HepG2 (cell line): ENCODE data around the gene USP24. TPM values are rescaled to one million over a fixed set of nuclear protein-coding genes. Genes with fewer than 3 reads are reported as not detected.

Experiments
- ATAC-seq: fragments of 200-7000 bp; cut with Tn5 transposase; 3 replicates; pipeline ENCODE4 v1.9.1; 2020; ENCODE audit warnings: mild to moderate bottlenecking, moderate library complexity
- BruUV-seq: library from RNA; stranded (reverse); fragments of 400-500 nt; replicated peaks from 2 replicates; lab custom pipeline; 2021; lab: Mats Ljungman, UMichigan
- CTCF ChIA-PET: fragments of 300-600 bp; formaldehyde crosslinking; extraction: SDS; loops from one replicate; lab custom pipeline; 2021; ENCODE audit warnings: low total read pairs, inconsistent platforms, low intra/inter-chr PET ratio; lab: Yijun Ruan, JAX
- POLR2A ChIA-PET: fragments of 350-600 bp; sonication (Branson Sonifier 250); formaldehyde crosslinking; loops from one replicate; lab custom pipeline; 2020; ENCODE audit warnings: antibody characterized with exemption, inconsistent platforms; lab: Yijun Ruan, JAX
- DNase-seq: peaks from one replicate; pipeline ENCODE4 v3.0.0-alpha.2; 2015; ENCODE audit warnings: low spot score
- FAIRE-seq: peaks from 3 replicates; lab custom pipeline; 2011; peaks lifted over from hg19 to GRCh38; lab: Jason Lieb, UNC
- H2AFZ ChIP-seq: one replicate; pipeline ENCODE4 v1.6.1; 2011; ENCODE audit warnings: low read length, inconsistent platforms
- H3K27ac ChIP-seq: fragments of 300-600 bp; 3 replicates; pipeline ENCODE4 v1.8.0; 2011; ENCODE audit warnings: mixed run types, mild to moderate bottlenecking, mixed read lengths, low read length, inconsistent platforms; ENCODE audit not compliant: insufficient read depth; ENCODE audit errors: extremely low read length
- H3K27me3 ChIP-seq, 2 experiments: fragments of 200-600 bp in 1 of 2; 2 replicates in 1 of 2; 3 replicates in 1 of 2; pipeline versions ENCODE4 v1.6.0 to v1.8.0; 2011; ENCODE audit warnings: low read length in 2 of 2, mild to moderate bottlenecking in 2 of 2, moderate library complexity in 2 of 2, inconsistent platforms in 1 of 2; ENCODE audit not compliant: insufficient read depth in 2 of 2, control insufficient read depth in 1 of 2
- H3K36me3 ChIP-seq, 2 experiments: fragments of 200-600 bp in 1 of 2; replicated peaks in 1 of 2; 2 replicates in 1 of 2; 3 replicates in 1 of 2; pipeline versions ENCODE4 v1.5.1 to v1.8.0; 2011; ENCODE audit warnings: low read length in 2 of 2, inconsistent platforms in 1 of 2; ENCODE audit not compliant: insufficient read depth in 2 of 2, control insufficient read depth in 1 of 2
- H3K4me1 ChIP-seq: 2 replicates; pipeline ENCODE4 v1.5.1; 2012; ENCODE audit warnings: low read length, inconsistent platforms; ENCODE audit not compliant: insufficient read depth
- H3K4me2 ChIP-seq: 2 replicates; pipeline ENCODE4 v1.6.0; 2011; ENCODE audit warnings: low read depth, low read length, inconsistent platforms
- H3K4me3 ChIP-seq, 3 experiments: fragments of 200-600 bp in 1 of 3; sonication (generic), shearing (Covaris generic) in 1 of 3; replicated peaks in 1 of 3; 2 replicates each; pipeline ENCODE4 v1.5.1; 2011 to 2016; ENCODE audit warnings: low read length in 3 of 3, inconsistent platforms in 2 of 3, low read depth in 2 of 3, mild to moderate bottlenecking in 2 of 3, control low read depth in 1 of 3, mixed read lengths in 1 of 3; ENCODE audit not compliant: insufficient read depth in 1 of 3
- H3K79me2 ChIP-seq: one replicate; pipeline ENCODE4 v1.6.1; 2011; ENCODE audit warnings: low read length, inconsistent platforms; ENCODE audit not compliant: insufficient read depth
- H3K9ac ChIP-seq: 2 replicates; pipeline ENCODE4 v1.6.0; 2011; ENCODE audit warnings: mild to moderate bottlenecking, low read depth, low read length, inconsistent platforms; ENCODE audit not compliant: insufficient read depth
- H3K9me3 ChIP-seq: 2 replicates; pipeline ENCODE4 v1.5.1; 2012; ENCODE audit warnings: mild to moderate bottlenecking, low read length
- H4K20me1 ChIP-seq: 2 replicates; pipeline ENCODE4 v1.6.0; 2011; ENCODE audit warnings: inconsistent platforms, mild to moderate bottlenecking, low read length, moderate library complexity; ENCODE audit not compliant: insufficient read depth
- EEA1 ChIP-seq: sonication (generic); formaldehyde crosslinking; IDR thresholded peaks from 2 replicates; pipeline ENCODE4 v1.5.1; 2020; ENCODE audit warnings: mild to moderate bottlenecking, missing genetic modification reagents, borderline replicate concordance
- ELF1 ChIP-seq: sonication (generic); formaldehyde crosslinking; IDR thresholded peaks from 2 replicates; pipeline ENCODE4 v1.4.0; 2020; ENCODE audit warnings: missing genetic modification reagents
- GLI4 ChIP-seq: sonication (generic); formaldehyde crosslinking; IDR thresholded peaks from 2 replicates; pipeline ENCODE4 v1.5.1; 2020; ENCODE audit warnings: missing genetic modification reagents, mild to moderate bottlenecking, moderate library complexity, borderline replicate concordance
- GTF3A ChIP-seq: sonication (generic); formaldehyde crosslinking; conservative IDR thresholded peaks from 2 replicates; pipeline ENCODE4 v1.4.0; 2020; ENCODE audit warnings: mild to moderate bottlenecking, missing genetic modification reagents
- HCFC1 ChIP-seq: fragments of 150-350 bp; IDR thresholded peaks from 2 replicates; pipeline ENCODE4 v1.6.1; 2014; ENCODE audit warnings: low read depth, low read length
- HINFP ChIP-seq: sonication (generic); formaldehyde crosslinking; IDR thresholded peaks from 2 replicates; pipeline ENCODE4 v1.4.0; 2020; ENCODE audit warnings: low read depth, mild to moderate bottlenecking, missing genetic modification reagents
- MIXL1 ChIP-seq: IDR thresholded peaks from 2 replicates; pipeline ENCODE4 v1.6.1; 2016
- RARG ChIP-seq: sonication (generic); formaldehyde crosslinking; IDR thresholded peaks from 2 replicates; pipeline ENCODE4 v1.4.0; 2020; ENCODE audit warnings: low read depth, mild to moderate bottlenecking, missing genetic modification reagents
- REPIN1 ChIP-seq: sonication (generic); formaldehyde crosslinking; IDR thresholded peaks from 2 replicates; pipeline ENCODE4 v1.8.0; 2022; ENCODE audit warnings: missing genetic modification reagents, low read depth, mild to moderate bottlenecking, borderline replicate concordance
- SIN3A ChIP-seq: IDR thresholded peaks from 2 replicates; pipeline ENCODE4 v1.6.1; 2011; ENCODE audit warnings: low read depth, mild to moderate bottlenecking, control low read depth, low read length, borderline replicate concordance
- SNAI1 ChIP-seq: sonication (generic); formaldehyde crosslinking; IDR thresholded peaks from 2 replicates; pipeline ENCODE4 v1.5.0; 2020; ENCODE audit warnings: mild to moderate bottlenecking, missing genetic modification reagents, borderline replicate concordance
- XBP1 ChIP-seq: sonication (generic); formaldehyde crosslinking; IDR thresholded peaks from 2 replicates; pipeline ENCODE4 v1.5.0; 2020; ENCODE audit warnings: missing genetic modification reagents
- ZC3H13 ChIP-seq: sonication (generic); formaldehyde crosslinking; IDR thresholded peaks from 2 replicates; pipeline ENCODE4 v1.8.1; 2023; ENCODE audit warnings: mild to moderate bottlenecking, missing genetic modification reagents, moderate library complexity
- ZMYM4 ChIP-seq: sonication (generic); formaldehyde crosslinking; IDR thresholded peaks from 2 replicates; pipeline ENCODE4 v1.8.1; 2023; ENCODE audit warnings: mild to moderate bottlenecking, missing genetic modification reagents
- ZNF460 ChIP-seq: sonication (generic); formaldehyde crosslinking; IDR thresholded peaks from 2 replicates; pipeline ENCODE4 v1.5.1; 2020; ENCODE audit warnings: missing genetic modification reagents, mild to moderate bottlenecking, borderline replicate concordance
- ZNF564 ChIP-seq: sonication (generic); formaldehyde crosslinking; IDR thresholded peaks from 2 replicates; pipeline ENCODE4 v1.8.1; 2023; ENCODE audit warnings: mild to moderate bottlenecking, missing genetic modification reagents
- ZNF660 ChIP-seq: sonication (generic); formaldehyde crosslinking; IDR thresholded peaks from 2 replicates; pipeline ENCODE4 v1.5.1; 2020; ENCODE audit warnings: mild to moderate bottlenecking, low read depth, missing genetic modification reagents, borderline replicate concordance
- ZNF674 ChIP-seq: sonication (generic); formaldehyde crosslinking; IDR thresholded peaks from 2 replicates; pipeline ENCODE4 v1.5.0; 2020; ENCODE audit warnings: low read depth, mild to moderate bottlenecking, missing genetic modification reagents
- ZSCAN29 ChIP-seq: sonication (generic); formaldehyde crosslinking; conservative IDR thresholded peaks from 2 replicates; pipeline ENCODE4 v1.4.0; 2020; ENCODE audit warnings: mild to moderate bottlenecking, missing genetic modification reagents
- WGBS: methylation state at CpG from one replicate; pipeline ENCODE4 v1.1.6; 2017; ENCODE audit warnings: low lambda C conversion rate; 5-methylcytosine and 5-hydroxymethylcytosine counted together
- in situ Hi-C: cut with HindIII; loops from 2 replicates; pipeline ENCODE4 v1.10.0; 2017; ENCODE audit warnings: low pct_unique_long_range_greater_than_20kb; ENCODE audit not compliant: extremely low pct_ligation_motif_present
- intact Hi-C: fragments of 100-400 bp; cut with micrococcal nuclease; formaldehyde crosslinking; loops from one replicate; pipeline ENCODE4 v1.10.0; 2022; ENCODE audit not compliant: unreplicated experiment
- polyA plus RNA-seq, 8 experiments: library from polyadenylated mRNA; depleted of rRNA in 3 of 8; stranded (reverse) in 7 of 8; unstranded in 1 of 8; fragments of >200 nt; fragmentation: Illumina TruSeq in 4 of 8; extraction: Trizol in 4 of 8; gene quantifications; 2 replicates each; pipeline versions ENCODE4 v1.2.1 to v1.2.3, GENCODE V29; 2011 to 2016; ENCODE audit warnings: low read depth in 4 of 8, missing spikeins in 1 of 8, mixed read lengths in 1 of 8; ENCODE audit not compliant: insufficient read depth in 1 of 8
- total RNA-seq, 5 experiments: library from RNA; depleted of rRNA; stranded (reverse); fragments of >200 nt; fragmentation: Illumina TruSeq; extraction: Trizol; gene quantifications; 2 replicates each; pipeline ENCODE4 v1.2.3, GENCODE V29; 2016; ENCODE audit warnings: low read depth in 1 of 5

The USP24 gene
- total and polyA plus RNA-seq, 2 of the 13 experiments (the other 11 are each of a cell fraction or from before 2014, with no cell fraction given) = 18.8 to 47.6 TPM

DNA sequence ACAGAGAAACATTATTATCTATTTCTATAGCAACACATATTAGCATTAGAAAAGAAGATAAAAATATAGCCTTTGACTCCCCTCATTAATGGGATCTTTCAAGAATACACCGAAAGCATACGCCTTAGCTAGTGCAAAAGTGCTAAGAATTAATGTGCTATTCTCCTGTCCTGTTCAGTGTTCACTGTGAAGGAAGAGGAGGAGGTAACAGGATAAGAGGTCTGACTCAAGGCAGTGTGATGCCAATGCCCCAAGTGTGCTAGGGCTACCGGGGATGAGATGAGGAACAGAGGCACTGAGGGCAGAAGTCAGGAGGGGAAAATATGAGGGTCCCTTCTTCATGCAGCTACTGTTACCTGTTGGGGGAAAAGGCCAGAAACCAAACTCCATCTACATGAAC, 43.5 kb downstream of the USP24 start (continued):
- TF ChIP-seq ZNF460 (no peak), GTF3A (CRISPR knock-in tag) (no peak)

DNA sequence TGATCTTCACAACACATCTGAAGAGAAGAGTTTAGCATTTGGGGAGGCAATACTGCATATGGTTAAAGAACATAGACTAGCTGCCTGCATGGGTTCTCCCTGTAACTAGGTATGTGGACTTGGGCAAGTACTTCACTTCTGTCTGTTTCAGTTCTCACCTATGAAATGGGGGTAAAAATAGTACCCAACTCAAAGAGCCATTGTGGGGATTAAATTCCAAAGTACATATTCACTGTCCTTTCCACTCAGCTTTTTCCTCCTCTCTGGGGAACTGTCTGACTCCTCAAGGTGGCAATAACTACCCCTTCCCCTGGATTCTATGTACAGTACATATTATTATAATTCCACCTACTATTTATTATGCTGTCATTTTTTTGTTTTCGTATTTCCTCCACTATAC, 44.7 kb downstream of the USP24 start:
- no peak for FAIRE-seq
- 93% methylated on average over 1 of the region's 1 CpG for WGBS
- BruUV-seq = no TSS peak
- H3K4me1 ChIP-seq = no peaks in the 10 kb centered on the region
- intact Hi-C loops = no loop called here
- no peak for DNase-seq
- no peak overlapping the region for H3K9ac ChIP-seq
- H3K27me3 ChIP-seq = no peaks in the 10 kb centered on the region
- H3K4me3 ChIP-seq = no peak overlapping the region
- ATAC-seq = no peak
- H2AFZ ChIP-seq = no peak overlapping the region
- no peak for TF ChIP-seq SNAI1 (CRISPR knock-in tag)
- no peak for TF ChIP-seq REPIN1
- no peak for TF ChIP-seq ZNF564 (CRISPR knock-in tag)
- no peak overlapping the region for H3K4me2 ChIP-seq
- H4K20me1 ChIP-seq = no peaks in the 10 kb centered on the region
- in situ Hi-C loops = no loop called here
- POLR2A ChIA-PET = no interaction called here
- H3K27ac ChIP-seq = no peak overlapping the region
- H3K9me3 ChIP-seq = no peaks in the 10 kb centered on the region
- peaks cover 14 to 55% of the 10 kb centered on the region in 2 experiments for H3K36me3 ChIP-seq
- CTCF ChIA-PET = no interaction called here
- H3K79me2 ChIP-seq = no peaks in the 10 kb centered on the region

GRCh38 chr1:55169126-55169525, 46.0 kb downstream of the USP24 start:
- no peak overlapping the region for H3K9ac ChIP-seq
- H4K20me1 ChIP-seq = no peaks in the 10 kb centered on the region; the same call in 1 of the 2 replicates
- no peak overlapping the region for H3K4me2 ChIP-seq
- no peaks in the 10 kb centered on the region for H3K9me3 ChIP-seq
- no TSS peak for BruUV-seq
- peaks cover 14 to 66% of the 10 kb centered on the region in 2 experiments for H3K36me3 ChIP-seq
- ATAC-seq (no peak), DNase-seq (no peak), FAIRE-seq (no peak)
- H3K79me2 ChIP-seq = no peaks in the 10 kb centered on the region
- no peak overlapping the region for H3K4me3 ChIP-seq
- H3K4me1 ChIP-seq = no peaks in the 10 kb centered on the region
- WGBS = 95% methylated on average over 1 of the region's 1 CpG
- in situ Hi-C loops (no loop called here), intact Hi-C loops (loop anchor here (10.0 kb wide), 1 partner anchor 46 kb away; the partner anchor contains the start of gene USP24)
- no peak overlapping the region for H3K27ac ChIP-seq
- H2AFZ ChIP-seq = no peak overlapping the region
- POLR2A ChIA-PET = no interaction called here
- H3K27me3 ChIP-seq = no peaks in the 10 kb centered on the region
- CTCF ChIA-PET = no interaction called here
- TF ChIP-seq ZNF660 (CRISPR knock-in tag) (no peak), EEA1 (CRISPR knock-in tag) (no peak), XBP1 (CRISPR knock-in tag) (no peak), ZMYM4 (CRISPR knock-in tag) (no peak), MIXL1 (CRISPR knock-in tag) (no peak), SIN3A (no peak), RARG (no peak), ZC3H13 (no peak), ELF1 (CRISPR knock-in tag) (no peak), GLI4 (CRISPR knock-in tag) (no peak), HCFC1 (no peak), ZNF674 (CRISPR knock-in tag) (no peak), HINFP (CRISPR knock-in tag) (no peak), ZSCAN29 (no peak)
